ENCODE measurements around the gene HENMT1.

The HENMT1 gene

DNA sequence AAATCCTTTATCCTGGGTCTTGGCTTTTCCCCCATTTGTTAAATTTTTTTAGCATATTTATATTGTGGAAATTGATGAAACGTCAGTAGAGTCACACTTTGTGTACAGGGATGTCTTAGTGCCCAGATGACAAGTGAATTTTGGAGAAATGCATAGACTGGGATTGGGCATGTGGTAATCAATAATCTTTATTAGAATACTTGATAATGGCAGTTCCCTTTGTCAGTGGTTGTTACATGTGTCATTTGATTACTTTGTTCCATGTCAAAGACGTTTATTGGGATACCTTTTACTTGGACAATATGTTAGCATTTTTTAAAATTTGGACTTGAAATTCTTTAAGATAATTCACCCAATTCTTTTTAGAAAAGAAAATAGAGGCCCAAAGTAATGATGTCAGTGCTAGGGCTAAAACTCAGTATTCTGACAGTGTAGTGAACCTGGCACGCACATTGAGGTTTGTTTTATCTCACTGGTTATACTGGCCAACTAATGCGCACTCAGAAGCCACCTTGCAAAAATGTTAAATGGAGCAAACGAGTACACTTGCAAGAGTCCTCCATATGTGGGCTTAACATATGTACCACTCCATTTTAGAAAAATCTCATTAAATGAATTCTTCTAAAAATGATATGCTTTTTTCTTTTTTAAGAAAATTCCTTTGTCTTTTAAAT lies 40.4 kb upstream of the HENMT1 start:
- TF ChIP-seq, protein P1, sequence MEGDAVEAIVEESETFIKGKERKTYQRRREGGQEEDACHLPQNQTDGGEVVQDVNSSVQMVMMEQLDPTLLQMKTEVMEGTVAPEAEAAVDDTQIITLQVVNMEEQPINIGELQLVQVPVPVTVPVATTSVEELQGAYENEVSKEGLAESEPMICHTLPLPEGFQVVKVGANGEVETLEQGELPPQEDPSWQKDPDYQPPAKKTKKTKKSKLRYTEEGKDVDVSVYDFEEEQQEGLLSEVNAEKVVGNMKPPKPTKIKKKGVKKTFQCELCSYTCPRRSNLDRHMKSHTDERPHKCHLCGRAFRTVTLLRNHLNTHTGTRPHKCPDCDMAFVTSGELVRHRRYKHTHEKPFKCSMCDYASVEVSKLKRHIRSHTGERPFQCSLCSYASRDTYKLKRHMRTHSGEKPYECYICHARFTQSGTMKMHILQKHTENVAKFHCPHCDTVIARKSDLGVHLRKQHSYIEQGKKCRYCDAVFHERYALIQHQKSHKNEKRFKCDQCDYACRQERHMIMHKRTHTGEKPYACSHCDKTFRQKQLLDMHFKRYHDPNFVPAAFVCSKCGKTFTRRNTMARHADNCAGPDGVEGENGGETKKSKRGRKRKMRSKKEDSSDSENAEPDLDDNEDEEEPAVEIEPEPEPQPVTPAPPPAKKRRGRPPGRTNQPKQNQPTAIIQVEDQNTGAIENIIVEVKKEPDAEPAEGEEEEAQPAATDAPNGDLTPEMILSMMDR (IDR thresholded peaks at IDR 0.05; ENCODE audit: control insufficient read depth, insufficient read depth, low read depth, low read length, missing control alignments): no peak
- DNase-seq (ENCODE audit: low read depth): no peak

DNA sequence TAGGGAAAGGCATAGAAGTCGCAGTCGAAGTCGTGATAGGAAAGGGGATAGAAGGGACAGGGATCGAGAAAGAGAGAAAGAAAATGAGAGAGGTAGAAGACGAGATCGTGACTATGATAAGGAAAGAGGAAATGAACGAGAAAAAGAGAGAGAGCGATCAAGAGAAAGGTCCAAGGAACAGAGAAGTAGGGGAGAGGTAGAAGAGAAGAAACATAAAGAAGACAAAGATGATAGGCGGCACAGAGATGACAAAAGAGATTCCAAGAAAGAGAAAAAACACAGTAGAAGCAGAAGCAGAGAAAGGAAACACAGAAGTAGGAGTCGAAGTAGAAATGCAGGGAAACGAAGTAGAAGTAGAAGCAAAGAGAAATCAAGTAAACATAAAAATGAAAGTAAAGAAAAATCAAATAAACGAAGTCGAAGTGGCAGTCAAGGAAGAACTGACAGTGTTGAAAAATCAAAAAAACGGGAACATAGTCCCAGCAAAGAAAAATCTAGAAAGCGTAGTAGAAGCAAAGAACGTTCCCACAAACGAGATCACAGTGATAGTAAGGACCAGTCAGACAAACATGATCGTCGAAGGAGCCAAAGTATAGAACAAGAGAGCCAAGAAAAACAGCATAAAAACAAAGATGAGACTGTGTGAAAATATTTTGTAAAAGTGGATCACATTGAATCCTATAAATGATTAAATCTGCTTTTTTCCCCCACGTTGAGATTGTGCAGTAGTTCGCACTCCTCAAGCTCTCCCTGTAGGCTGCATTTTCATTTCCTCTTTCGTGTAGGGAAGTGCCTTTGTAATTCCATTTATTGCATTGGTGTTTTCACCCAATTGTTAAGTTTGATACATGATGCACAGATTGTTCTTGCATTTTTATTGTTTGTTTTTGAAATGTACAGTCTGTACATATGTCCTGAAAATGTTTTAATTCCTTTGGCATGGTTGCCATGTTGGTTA lies 38.8 kb upstream of the HENMT1 start:
- no peak for DNase-seq (ENCODE audit: low read depth)
- H3K4me3 ChIP-seq (ENCODE audit: control insufficient read depth, low read depth, low read length): no peak overlapping the region
- TF ChIP-seq, protein P1 (IDR thresholded peaks at IDR 0.05; ENCODE audit: control insufficient read depth, insufficient read depth, low read depth, low read length, missing control alignments): no peak

More for the DNA sequence above, 40.4 kb upstream of the HENMT1 start:
- H3K4me3 ChIP-seq (ENCODE audit: control insufficient read depth, low read depth, low read length): no peak overlapping the region

DNA sequence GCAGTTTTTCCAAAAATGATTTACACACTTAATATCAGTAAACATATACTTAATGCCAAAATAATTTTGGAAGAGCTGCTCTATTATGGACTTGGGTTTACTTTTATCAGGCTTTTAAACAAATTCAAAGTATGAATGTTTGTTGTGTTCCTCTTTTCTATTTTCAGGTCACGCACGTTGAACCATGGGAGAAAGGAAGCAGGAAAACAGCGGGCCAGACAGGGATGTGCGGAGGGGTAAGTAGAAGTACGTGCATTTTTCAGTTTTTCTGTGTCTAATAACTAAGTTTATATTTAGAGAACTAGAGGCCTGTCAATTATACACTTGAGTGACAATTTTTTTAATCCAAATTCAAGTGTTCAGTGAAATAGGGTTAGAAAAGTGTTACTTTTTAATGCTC lies 34.6 kb upstream of the HENMT1 start:
- no peak for DNase-seq (ENCODE audit: low read depth)
- H3K4me3 ChIP-seq (ENCODE audit: control insufficient read depth, low read depth, low read length): no peak overlapping the region
- TF ChIP-seq, protein P1 (IDR thresholded peaks at IDR 0.05; ENCODE audit: control insufficient read depth, insufficient read depth, low read depth, low read length, missing control alignments): no peak

GRCh38 chr1:108692724-108693655 lies 32.1 kb upstream of the HENMT1 start:
- TF ChIP-seq, protein P1 (IDR thresholded peaks at IDR 0.05; ENCODE audit: control insufficient read depth, insufficient read depth, low read depth, low read length, missing control alignments): peak; percentile 37
- peak; percentile 18 for DNase-seq (ENCODE audit: low read depth)

GRCh38 chr1:108691942-108692723 lies 31.2 kb upstream of the HENMT1 start, which contains the start of gene PRPF38B:
PRPF38B (plus strand) TSS chr1:108692310; CDS start chr1:108692592, 282 bp downstream.
- H3K4me3 ChIP-seq (ENCODE audit: control insufficient read depth, low read depth, low read length): peak within 1 kb of the TSS; percentile 89
- TF ChIP-seq, protein P1 (IDR thresholded peaks at IDR 0.05; ENCODE audit: control insufficient read depth, insufficient read depth, low read depth, low read length, missing control alignments): no peak
- peak; percentile 47 for DNase-seq (ENCODE audit: low read depth)

More at GRCh38 chr1:108692724-108693655, 32.1 kb upstream of the HENMT1 start:
- H3K4me3 ChIP-seq (ENCODE audit: control insufficient read depth, low read depth, low read length): peak overlapping the region; percentile 89

Data from AG09309 (cell line).